HepG2 (cell line): ENCODE measurements around the gene CCDC126. TPM values are rescaled to one million over a fixed set of nuclear protein-coding genes. Genes with fewer than 3 reads are reported as not detected.
A peak's percentile ranks its signal among the peaks of the same experiment; 100 is the strongest.

Source experiments
- ELF3 ChIP-seq: IDR thresholded peaks from 2 replicates; pipeline ENCODE4 v1.6.1; 2016; ENCODE audit warnings: missing genetic modification reagents, missing compliant biosample characterization
- HMGA1 ChIP-seq: sonication (generic); formaldehyde crosslinking; conservative IDR thresholded peaks from 2 replicates; pipeline ENCODE4 v1.4.0; 2020; ENCODE audit warnings: missing genetic modification reagents
- KDM5B ChIP-seq: sonication (generic); formaldehyde crosslinking; IDR thresholded peaks from 2 replicates; pipeline ENCODE4 v1.4.0; 2020; ENCODE audit warnings: missing genetic modification reagents, mild to moderate bottlenecking, borderline replicate concordance
- MXD4 ChIP-seq: IDR thresholded peaks from 2 replicates; pipeline ENCODE4 v1.6.1; 2016; ENCODE audit warnings: mild to moderate bottlenecking, missing biosample characterization, missing genetic modification reagents
- PAF1 ChIP-seq: IDR thresholded peaks from 2 replicates; pipeline ENCODE4 v1.6.1; 2016; ENCODE audit warnings: missing genetic modification reagents, missing compliant biosample characterization
- SALL2 ChIP-seq: sonication (generic); formaldehyde crosslinking; IDR thresholded peaks from 2 replicates; pipeline ENCODE4 v1.8.1; 2023; ENCODE audit warnings: mild to moderate bottlenecking, missing genetic modification reagents, inconsistent platforms
- SMAD1 ChIP-seq: sonication (generic); formaldehyde crosslinking; IDR thresholded peaks from 2 replicates; pipeline ENCODE4 v1.4.0; 2020; ENCODE audit warnings: missing genetic modification reagents, low read depth, mild to moderate bottlenecking, borderline replicate concordance
- TGIF2 ChIP-seq: IDR thresholded peaks from 2 replicates; pipeline ENCODE4 v1.6.1; 2016; ENCODE audit warnings: control low read depth, missing compliant biosample characterization
- ZNF558 ChIP-seq: sonication (generic); formaldehyde crosslinking; IDR thresholded peaks from 2 replicates; pipeline ENCODE4 v1.9.0; 2022; ENCODE audit warnings: mild to moderate bottlenecking, missing genetic modification reagents, borderline replicate concordance
- polyA plus RNA-seq, 8 experiments: library from polyadenylated mRNA; depleted of rRNA in 3 of 8; stranded (reverse) in 7 of 8; unstranded in 1 of 8; fragments of >200 nt; fragmentation: Illumina TruSeq in 4 of 8; extraction: Trizol in 4 of 8; gene quantifications; 2 replicates each; pipeline versions ENCODE4 v1.2.1 to v1.2.3, GENCODE V29; 2011 to 2016; ENCODE audit warnings: low read depth in 4 of 8, missing spikeins in 1 of 8, mixed read lengths in 1 of 8; ENCODE audit not compliant: insufficient read depth in 1 of 8
- total RNA-seq, 5 experiments: library from RNA; depleted of rRNA; stranded (reverse); fragments of >200 nt; fragmentation: Illumina TruSeq; extraction: Trizol; gene quantifications; 2 replicates each; pipeline ENCODE4 v1.2.3, GENCODE V29; 2016; ENCODE audit warnings: low read depth in 1 of 5
- TF ChIP-seq, protein P1 (sequence below): sonication (generic); formaldehyde crosslinking; IDR thresholded peaks from 2 replicates; pipeline ENCODE4 v1.4.0; 2020; ENCODE audit warnings: missing genetic modification reagents
- TF ChIP-seq, protein P2 (sequence below): IDR thresholded peaks from 2 replicates; pipeline ENCODE4 v1.6.1; 2016; ENCODE audit warnings: low read depth
- TF ChIP-seq, protein P3 (sequence below): sonication (generic); formaldehyde crosslinking; IDR thresholded peaks from 2 replicates; pipeline ENCODE4 v1.5.1; 2020; ENCODE audit warnings: missing genetic modification reagents, mild to moderate bottlenecking, borderline replicate concordance
- TF ChIP-seq, protein P4 (sequence below): IDR thresholded peaks from 2 replicates; pipeline ENCODE4 v1.6.1; 2016; ENCODE audit warnings: missing compliant biosample characterization, missing genetic modification reagents, borderline replicate concordance
- TF ChIP-seq, protein P5 (sequence below): sonication (generic); formaldehyde crosslinking; IDR thresholded peaks from 2 replicates; pipeline ENCODE4 v1.9.0; 2021; ENCODE audit warnings: missing genetic modification reagents, borderline replicate concordance
- TF ChIP-seq, protein P6 (sequence below): sonication (generic); formaldehyde crosslinking; IDR thresholded peaks from 2 replicates; pipeline ENCODE4 v1.4.0; 2020; ENCODE audit warnings: missing genetic modification reagents

CCDC126 gene
- total and polyA plus RNA-seq, 2 of the 13 experiments (the other 11 are each of a cell fraction or from before 2014, with no cell fraction given) = 3.5 to 9.3 TPM

DNA sequence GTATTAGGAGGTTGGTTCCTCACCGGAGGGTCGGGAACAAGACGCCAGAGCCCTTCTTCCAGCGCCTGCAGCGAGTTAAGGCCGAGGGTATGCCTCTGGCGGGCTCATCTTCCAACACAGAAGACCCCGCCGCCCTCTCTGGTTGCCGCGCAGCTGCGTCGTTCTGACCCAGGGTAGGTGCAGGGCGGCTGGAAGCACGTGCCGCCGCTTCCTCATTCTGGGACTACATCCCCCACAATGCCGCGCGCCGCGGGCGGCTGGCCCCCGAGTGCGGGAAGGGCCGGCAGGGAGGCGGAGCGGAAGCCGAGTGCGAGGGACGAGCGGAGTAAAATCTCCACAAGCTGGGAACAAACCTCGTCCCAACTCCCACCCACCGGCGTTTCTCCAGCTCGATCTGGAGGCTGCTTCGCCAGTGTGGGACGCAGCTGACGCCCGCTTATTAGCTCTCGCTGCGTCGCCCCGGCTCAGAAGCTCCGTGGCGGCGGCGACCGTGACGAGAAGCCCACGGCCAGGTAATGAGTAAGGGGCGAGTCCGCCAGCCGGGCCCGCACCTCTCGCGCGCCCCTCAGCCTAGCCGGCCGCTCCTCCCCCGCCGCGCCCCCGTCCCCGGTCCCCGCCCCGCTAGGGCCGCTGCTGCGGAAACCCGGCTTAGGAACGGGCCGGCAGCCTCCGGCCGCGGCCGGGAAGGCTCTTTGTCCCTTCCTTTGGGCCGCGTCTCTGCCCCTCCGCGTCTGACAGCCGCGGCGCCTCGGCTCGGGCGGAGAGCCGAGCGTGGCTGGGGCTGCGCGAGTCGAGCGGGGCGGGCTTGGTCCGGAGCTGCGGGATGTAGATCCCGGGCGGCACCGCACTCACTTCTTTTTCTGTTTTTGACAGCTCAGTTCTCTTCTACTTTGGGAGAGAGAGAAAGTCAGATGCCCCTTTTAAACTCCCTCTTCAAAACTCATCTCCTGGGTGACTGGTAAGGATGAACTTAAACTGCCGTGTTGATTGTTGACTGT lies at the start of gene CCDC126 (continued):
- TF ChIP-seq, protein P1, sequence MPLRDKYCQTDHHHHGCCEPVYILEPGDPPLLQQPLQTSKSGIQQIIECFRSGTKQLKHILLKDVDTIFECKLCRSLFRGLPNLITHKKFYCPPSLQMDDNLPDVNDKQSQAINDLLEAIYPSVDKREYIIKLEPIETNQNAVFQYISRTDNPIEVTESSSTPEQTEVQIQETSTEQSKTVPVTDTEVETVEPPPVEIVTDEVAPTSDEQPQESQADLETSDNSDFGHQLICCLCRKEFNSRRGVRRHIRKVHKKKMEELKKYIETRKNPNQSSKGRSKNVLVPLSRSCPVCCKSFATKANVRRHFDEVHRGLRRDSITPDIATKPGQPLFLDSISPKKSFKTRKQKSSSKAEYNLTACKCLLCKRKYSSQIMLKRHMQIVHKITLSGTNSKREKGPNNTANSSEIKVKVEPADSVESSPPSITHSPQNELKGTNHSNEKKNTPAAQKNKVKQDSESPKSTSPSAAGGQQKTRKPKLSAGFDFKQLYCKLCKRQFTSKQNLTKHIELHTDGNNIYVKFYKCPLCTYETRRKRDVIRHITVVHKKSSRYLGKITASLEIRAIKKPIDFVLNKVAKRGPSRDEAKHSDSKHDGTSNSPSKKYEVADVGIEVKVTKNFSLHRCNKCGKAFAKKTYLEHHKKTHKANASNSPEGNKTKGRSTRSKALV (CRISPR knock-in tag) = peak; percentile 55; the same call in 1 of the 2 replicates
- TF ChIP-seq HMGA1 (CRISPR knock-in tag) (no peak), SMAD1 (no peak), SALL2 (CRISPR knock-in tag) (no peak; the same call in 1 of the 2 replicates), PAF1 (no peak), MXD4 (CRISPR knock-in tag) (peak; percentile 78), KDM5B (CRISPR knock-in tag) (peak; percentile 92), ELF3 (CRISPR knock-in tag) (peak; percentile 93), ZNF558 (CRISPR knock-in tag) (peak; percentile 89), TGIF2 (CRISPR knock-in tag) (peak; percentile 72)
- TF ChIP-seq, protein P2, sequence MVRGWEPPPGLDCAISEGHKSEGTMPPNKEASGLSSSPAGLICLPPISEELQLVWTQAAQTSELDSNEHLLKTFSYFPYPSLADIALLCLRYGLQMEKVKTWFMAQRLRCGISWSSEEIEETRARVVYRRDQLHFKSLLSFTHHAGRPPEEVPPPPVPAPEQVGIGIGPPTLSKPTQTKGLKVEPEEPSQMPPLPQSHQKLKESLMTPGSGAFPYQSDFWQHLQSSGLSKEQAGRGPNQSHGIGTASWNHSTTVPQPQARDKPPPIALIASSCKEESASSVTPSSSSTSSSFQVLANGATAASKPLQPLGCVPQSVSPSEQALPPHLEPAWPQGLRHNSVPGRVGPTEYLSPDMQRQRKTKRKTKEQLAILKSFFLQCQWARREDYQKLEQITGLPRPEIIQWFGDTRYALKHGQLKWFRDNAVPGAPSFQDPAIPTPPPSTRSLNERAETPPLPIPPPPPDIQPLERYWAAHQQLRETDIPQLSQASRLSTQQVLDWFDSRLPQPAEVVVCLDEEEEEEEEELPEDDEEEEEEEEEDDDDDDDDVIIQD (CRISPR knock-in tag) = peak; percentile 50; the same call in 1 of the 2 replicates
- TF ChIP-seq, protein P3, sequence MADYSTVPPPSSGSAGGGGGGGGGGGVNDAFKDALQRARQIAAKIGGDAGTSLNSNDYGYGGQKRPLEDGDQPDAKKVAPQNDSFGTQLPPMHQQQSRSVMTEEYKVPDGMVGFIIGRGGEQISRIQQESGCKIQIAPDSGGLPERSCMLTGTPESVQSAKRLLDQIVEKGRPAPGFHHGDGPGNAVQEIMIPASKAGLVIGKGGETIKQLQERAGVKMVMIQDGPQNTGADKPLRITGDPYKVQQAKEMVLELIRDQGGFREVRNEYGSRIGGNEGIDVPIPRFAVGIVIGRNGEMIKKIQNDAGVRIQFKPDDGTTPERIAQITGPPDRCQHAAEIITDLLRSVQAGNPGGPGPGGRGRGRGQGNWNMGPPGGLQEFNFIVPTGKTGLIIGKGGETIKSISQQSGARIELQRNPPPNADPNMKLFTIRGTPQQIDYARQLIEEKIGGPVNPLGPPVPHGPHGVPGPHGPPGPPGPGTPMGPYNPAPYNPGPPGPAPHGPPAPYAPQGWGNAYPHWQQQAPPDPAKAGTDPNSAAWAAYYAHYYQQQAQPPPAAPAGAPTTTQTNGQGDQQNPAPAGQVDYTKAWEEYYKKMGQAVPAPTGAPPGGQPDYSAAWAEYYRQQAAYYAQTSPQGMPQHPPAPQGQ (CRISPR knock-in tag) = no peak
- TF ChIP-seq, protein P4, sequence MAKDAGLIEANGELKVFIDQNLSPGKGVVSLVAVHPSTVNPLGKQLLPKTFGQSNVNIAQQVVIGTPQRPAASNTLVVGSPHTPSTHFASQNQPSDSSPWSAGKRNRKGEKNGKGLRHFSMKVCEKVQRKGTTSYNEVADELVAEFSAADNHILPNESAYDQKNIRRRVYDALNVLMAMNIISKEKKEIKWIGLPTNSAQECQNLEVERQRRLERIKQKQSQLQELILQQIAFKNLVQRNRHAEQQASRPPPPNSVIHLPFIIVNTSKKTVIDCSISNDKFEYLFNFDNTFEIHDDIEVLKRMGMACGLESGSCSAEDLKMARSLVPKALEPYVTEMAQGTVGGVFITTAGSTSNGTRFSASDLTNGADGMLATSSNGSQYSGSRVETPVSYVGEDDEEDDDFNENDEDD = peak; percentile 99
- TF ChIP-seq, protein P5, sequence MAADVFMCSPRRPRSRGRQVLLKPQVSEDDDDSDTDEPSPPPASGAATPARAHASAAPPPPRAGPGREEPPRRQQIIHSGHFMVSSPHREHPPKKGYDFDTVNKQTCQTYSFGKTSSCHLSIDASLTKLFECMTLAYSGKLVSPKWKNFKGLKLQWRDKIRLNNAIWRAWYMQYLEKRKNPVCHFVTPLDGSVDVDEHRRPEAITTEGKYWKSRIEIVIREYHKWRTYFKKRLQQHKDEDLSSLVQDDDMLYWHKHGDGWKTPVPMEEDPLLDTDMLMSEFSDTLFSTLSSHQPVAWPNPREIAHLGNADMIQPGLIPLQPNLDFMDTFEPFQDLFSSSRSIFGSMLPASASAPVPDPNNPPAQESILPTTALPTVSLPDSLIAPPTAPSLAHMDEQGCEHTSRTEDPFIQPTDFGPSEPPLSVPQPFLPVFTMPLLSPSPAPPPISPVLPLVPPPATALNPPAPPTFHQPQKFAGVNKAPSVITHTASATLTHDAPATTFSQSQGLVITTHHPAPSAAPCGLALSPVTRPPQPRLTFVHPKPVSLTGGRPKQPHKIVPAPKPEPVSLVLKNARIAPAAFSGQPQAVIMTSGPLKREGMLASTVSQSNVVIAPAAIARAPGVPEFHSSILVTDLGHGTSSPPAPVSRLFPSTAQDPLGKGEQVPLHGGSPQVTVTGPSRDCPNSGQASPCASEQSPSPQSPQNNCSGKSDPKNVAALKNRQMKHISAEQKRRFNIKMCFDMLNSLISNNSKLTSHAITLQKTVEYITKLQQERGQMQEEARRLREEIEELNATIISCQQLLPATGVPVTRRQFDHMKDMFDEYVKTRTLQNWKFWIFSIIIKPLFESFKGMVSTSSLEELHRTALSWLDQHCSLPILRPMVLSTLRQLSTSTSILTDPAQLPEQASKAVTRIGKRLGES (CRISPR knock-in tag) = no peak
- TF ChIP-seq, protein P6, sequence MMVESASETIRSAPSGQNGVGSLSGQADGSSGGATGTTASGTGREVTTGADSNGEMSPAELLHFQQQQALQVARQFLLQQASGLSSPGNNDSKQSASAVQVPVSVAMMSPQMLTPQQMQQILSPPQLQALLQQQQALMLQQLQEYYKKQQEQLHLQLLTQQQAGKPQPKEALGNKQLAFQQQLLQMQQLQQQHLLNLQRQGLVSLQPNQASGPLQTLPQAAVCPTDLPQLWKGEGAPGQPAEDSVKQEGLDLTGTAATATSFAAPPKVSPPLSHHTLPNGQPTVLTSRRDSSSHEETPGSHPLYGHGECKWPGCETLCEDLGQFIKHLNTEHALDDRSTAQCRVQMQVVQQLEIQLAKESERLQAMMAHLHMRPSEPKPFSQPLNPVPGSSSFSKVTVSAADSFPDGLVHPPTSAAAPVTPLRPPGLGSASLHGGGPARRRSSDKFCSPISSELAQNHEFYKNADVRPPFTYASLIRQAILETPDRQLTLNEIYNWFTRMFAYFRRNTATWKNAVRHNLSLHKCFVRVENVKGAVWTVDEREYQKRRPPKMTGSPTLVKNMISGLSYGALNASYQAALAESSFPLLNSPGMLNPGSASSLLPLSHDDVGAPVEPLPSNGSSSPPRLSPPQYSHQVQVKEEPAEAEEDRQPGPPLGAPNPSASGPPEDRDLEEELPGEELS (CRISPR knock-in tag) = peak; percentile 41; the same call in 1 of the 2 replicates
